ENCODE measurements around the gene MZF1. TPM values are rescaled to one million over a fixed set of nuclear protein-coding genes. Genes with fewer than 3 reads are reported as not detected.

Gene MZF1
- total RNA-seq, 2 donors from 2014 or later: 47.5 to 67.3 TPM

DNA sequence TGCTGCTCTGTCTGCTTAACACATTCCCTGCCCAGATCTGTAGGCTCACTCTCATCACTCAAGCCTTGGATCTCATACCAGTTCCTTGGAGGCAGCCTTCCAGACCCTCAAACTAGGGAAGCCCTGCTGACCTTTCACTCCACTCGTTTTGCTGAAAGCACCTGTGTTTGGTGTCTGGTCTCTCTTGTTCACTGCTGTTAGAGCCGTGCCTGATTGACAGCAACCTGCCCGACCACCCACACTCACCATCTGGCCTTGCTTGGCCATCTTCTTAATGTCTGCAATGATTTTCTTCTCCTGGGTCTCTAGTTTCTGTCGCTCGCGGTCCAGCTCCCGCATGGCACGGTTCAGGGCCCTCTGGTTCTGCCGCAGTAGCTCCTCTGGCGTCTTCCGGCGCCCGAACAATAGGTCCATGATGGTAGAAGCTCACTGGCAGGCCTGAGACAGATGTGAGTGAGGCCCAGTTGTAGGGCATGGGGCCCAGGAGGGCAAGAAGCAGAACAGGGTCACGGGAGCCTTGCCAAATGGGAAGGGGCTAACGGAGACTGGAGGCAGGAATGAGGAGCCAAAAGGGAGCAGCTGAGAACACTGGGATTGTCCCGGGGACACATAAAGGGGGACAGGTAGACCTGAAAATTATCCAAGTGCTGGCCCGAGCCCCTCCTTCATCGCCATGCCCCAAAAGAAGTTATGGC, 19.2 kb downstream of the MZF1 start:
- peaks cover 16 to 35% of the 10 kb centered on the region in 2 donors for H3K36me3 ChIP-seq
- peaks cover 11% of the 10 kb centered on the region for H3K4me1 ChIP-seq (replicated peaks)
- intact Hi-C loops (cut with DNase I): no loop called here

DNA sequence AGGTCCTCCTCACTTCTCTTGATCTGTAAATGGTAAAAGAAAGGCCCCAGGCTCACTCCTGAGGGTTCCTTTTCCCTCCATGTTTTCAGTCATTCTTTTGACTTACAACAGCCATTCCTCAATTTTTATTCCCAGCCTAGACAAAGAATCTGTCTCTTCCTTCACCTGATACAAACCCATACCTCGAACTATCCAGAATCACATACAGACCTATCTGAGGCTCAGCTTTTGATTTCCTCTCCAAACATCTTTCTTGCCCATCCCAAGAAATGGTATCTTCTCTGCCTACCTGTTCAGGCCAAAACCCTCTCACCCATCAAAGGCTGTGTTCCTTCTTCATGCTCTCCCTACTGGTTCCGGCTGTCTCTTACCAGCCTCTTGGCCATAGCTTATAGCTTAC, 20.5 kb downstream of the MZF1 start:
- Histone ChIP-seq H3K27ac (no peak overlapping the region), H3K4me3 (no peak overlapping the region), H3K36me3 (peaks cover 27 to 46% of the 10 kb centered on the region in 2 donors), H3K9me3 (no peaks in the 10 kb centered on the region), H3K4me1 (replicated peaks) (peaks cover 11% of the 10 kb centered on the region), H3K27me3 (replicated peaks; ENCODE audit: insufficient read depth) (no peaks in the 10 kb centered on the region)
- TF ChIP-seq POLR2A (IDR thresholded peaks at IDR 0.05) (no peak), POLR2AphosphoS5 (IDR thresholded peaks at IDR 0.05) (no peak)
- TF ChIP-seq, protein P1, sequence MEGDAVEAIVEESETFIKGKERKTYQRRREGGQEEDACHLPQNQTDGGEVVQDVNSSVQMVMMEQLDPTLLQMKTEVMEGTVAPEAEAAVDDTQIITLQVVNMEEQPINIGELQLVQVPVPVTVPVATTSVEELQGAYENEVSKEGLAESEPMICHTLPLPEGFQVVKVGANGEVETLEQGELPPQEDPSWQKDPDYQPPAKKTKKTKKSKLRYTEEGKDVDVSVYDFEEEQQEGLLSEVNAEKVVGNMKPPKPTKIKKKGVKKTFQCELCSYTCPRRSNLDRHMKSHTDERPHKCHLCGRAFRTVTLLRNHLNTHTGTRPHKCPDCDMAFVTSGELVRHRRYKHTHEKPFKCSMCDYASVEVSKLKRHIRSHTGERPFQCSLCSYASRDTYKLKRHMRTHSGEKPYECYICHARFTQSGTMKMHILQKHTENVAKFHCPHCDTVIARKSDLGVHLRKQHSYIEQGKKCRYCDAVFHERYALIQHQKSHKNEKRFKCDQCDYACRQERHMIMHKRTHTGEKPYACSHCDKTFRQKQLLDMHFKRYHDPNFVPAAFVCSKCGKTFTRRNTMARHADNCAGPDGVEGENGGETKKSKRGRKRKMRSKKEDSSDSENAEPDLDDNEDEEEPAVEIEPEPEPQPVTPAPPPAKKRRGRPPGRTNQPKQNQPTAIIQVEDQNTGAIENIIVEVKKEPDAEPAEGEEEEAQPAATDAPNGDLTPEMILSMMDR (IDR thresholded peaks at IDR 0.05): no peak
- DNase-seq (ENCODE audit: low spot score): no peak
- WGBS: 90% methylated on average over 2 of the region's 2 CpGs
- intact Hi-C loops (cut with DNase I): no loop called here

More for the DNA sequence above, 19.2 kb downstream of the MZF1 start:
- TF ChIP-seq POLR2A (IDR thresholded peaks at IDR 0.05) (no peak), POLR2AphosphoS5 (IDR thresholded peaks at IDR 0.05) (no peak)
- TF ChIP-seq, protein P1 (IDR thresholded peaks at IDR 0.05): no peak
- DNase-seq (ENCODE audit: low spot score): no peak
- WGBS: 30% methylated on average over 18 of the region's 18 CpGs
- Histone ChIP-seq H3K9me3 (no peaks in the 10 kb centered on the region), H3K4me3 (peak overlapping the region; percentile 57 to 58), H3K27me3 (replicated peaks; ENCODE audit: insufficient read depth) (no peaks in the 10 kb centered on the region), H3K27ac (peak overlapping the region; percentile 90)

DNA sequence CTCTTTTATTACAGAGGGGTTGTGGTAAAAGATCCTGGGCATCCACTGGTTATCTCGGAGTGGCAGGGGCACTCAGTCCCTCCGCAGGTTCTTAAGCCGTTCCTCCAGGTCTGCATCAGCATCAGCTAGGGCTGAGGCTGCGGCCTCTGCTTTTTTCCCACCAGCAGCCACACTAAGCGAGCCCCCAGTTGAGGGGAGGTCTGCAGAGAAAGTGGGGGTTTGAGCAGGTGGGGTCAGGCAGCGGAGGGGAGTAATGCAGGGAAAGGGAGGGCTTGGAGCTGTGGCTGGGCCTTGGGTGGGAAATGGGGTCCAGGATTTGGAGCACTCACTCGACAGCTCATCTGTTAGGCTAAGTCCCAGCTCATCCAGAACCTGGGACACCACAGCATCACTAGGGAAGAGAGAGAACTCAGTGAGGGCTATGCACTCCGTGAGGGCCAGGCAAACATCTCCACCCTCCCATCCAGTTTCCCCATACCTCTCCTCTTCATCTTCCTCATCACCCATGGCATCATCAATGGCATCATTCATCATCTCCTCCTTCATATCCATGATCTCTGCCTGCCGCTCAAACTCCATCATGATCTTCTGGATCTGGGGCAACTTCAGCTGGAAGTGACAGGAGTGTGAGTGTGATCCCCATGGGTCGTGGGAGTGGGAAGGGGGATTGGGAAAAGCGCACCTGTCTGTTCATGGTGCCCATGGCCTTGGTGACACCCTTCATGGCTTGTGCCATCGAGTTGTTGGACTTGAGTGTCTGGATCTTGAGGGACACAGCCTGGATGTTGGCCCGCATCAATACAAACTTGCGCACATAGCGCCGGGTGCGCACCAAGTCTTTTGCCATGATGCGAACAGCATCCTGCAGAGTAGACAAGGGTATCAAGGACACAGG, 21.3 kb downstream of the MZF1 start:
- Histone ChIP-seq H3K27ac (no peak overlapping the region), H3K4me3 (no peak overlapping the region), H3K36me3 (peaks cover 27 to 51% of the 10 kb centered on the region in 2 donors), H3K9me3 (no peaks in the 10 kb centered on the region), H3K4me1 (replicated peaks) (peaks cover 13% of the 10 kb centered on the region), H3K27me3 (replicated peaks; ENCODE audit: insufficient read depth) (no peaks in the 10 kb centered on the region)
- DNase-seq (ENCODE audit: low spot score): no peak
- 92% methylated on average over 18 of the region's 18 CpGs for WGBS
- intact Hi-C loops (cut with DNase I): no loop called here
- no peak for TF ChIP-seq POLR2A (IDR thresholded peaks at IDR 0.05)
- TF ChIP-seq POLR2AphosphoS5 (IDR thresholded peaks at IDR 0.05): no peak
- TF ChIP-seq, protein P1 (IDR thresholded peaks at IDR 0.05): no peak

DNA sequence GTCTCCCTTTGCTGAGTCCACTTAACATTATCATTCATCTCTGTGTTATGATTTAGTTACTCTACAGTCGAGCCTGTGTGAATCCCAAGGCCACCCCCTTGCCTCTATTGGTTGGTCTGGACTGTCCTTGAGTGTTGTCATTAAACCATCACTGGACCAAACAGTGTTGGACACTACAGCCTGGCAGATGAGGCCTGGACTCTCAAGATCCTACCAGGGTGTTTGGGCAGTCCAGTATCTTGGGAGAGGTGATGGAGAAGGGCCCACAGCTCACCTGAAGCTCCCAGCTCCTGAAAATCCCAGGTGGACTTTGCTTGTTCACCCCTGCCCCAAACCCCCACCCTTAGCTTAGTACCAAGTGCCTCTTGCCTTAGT, 22.0 kb downstream of the MZF1 start:
- Histone ChIP-seq H3K27ac (no peak overlapping the region), H3K4me1 (replicated peaks) (peaks cover 21% of the 10 kb centered on the region), H3K4me3 (no peak overlapping the region), H3K27me3 (replicated peaks; ENCODE audit: insufficient read depth) (no peaks in the 10 kb centered on the region), H3K9me3 (no peaks in the 10 kb centered on the region), H3K36me3 (peaks cover 27 to 51% of the 10 kb centered on the region in 2 donors)
- TF ChIP-seq, protein P1 (IDR thresholded peaks at IDR 0.05): no peak
- TF ChIP-seq POLR2AphosphoS5 (IDR thresholded peaks at IDR 0.05): no peak
- no peak for TF ChIP-seq POLR2A (IDR thresholded peaks at IDR 0.05)
- intact Hi-C loops (cut with DNase I): no loop called here
- 18% methylated on average over 1 of the region's 1 CpG for WGBS
- DNase-seq (ENCODE audit: low spot score): no peak

All from prostate gland (tissue), 2 donors.